ENCODE results near the gene IFT88. TPM values are rescaled to one million over a fixed set of nuclear protein-coding genes. Genes with fewer than 3 reads are reported as not detected.

IFT88 gene
- total and polyA plus RNA-seq, 4 donors = 8.7 to 59.0 (median 14.6) TPM

- no peak for TF ChIP-seq CTCF (IDR thresholded peaks at IDR 0.05; ENCODE audit: control extremely low read depth, extremely low read depth)
- Histone ChIP-seq H3K27ac (ENCODE audit: low read depth in 1 of 2, low read length in 1 of 2) (no peak overlapping the region), H3K4me1 (ENCODE audit: control insufficient read depth in 5 of 5, insufficient read depth in 5 of 5, low read length in 5 of 5) (peaks cover 0 to 3% (median 0%) of the 10 kb centered on the region in 5 donors), H3K4me3 (no peak overlapping the region), H3K27me3 (ENCODE audit: control insufficient read depth in 3 of 3, insufficient read depth in 3 of 3, low read length in 2 of 3) (no peaks in the 10 kb centered on the region), H3K36me3 (ENCODE audit: control insufficient read depth in 4 of 4, insufficient read depth in 4 of 4, low read length in 4 of 4) (peaks cover 3 to 15% (median 8%) of the 10 kb centered on the region in 4 donors), H3K9ac (ENCODE audit: insufficient read depth in 1 of 2, low read length in 2 of 2) (no peak overlapping the region), H3K9me3 (ENCODE audit: control insufficient read depth in 4 of 4, insufficient read depth in 3 of 4, low read length in 3 of 4) (peaks cover 0 to 3% (median 0%) of the 10 kb centered on the region in 4 donors)
- DNase-seq = no peak
- no peak for ATAC-seq (ENCODE audit: insufficient read depth, low FRiP score)
- 70 to 81% methylated on average over 4 of the region's 4 CpGs for WGBS, 2 donors
Observed at GRCh38 chr13:20573186-20573585, 6.2 kb downstream of the IFT88 start.

- TF ChIP-seq CTCF (IDR thresholded peaks at IDR 0.05; ENCODE audit: control extremely low read depth, extremely low read depth) = no peak
- H3K4me1 ChIP-seq (ENCODE audit: control insufficient read depth in 5 of 5, insufficient read depth in 5 of 5, low read length in 5 of 5) = no peaks in the 10 kb centered on the region
- peaks cover 3 to 15% (median 10%) of the 10 kb centered on the region in 4 donors for H3K36me3 ChIP-seq (ENCODE audit: control insufficient read depth in 4 of 4, insufficient read depth in 4 of 4, low read length in 4 of 4)
- ATAC-seq (ENCODE audit: insufficient read depth, low FRiP score) (no peak), DNase-seq (no peak)
- no peak overlapping the region for H3K9ac ChIP-seq (ENCODE audit: insufficient read depth in 1 of 2, low read length in 2 of 2)
- H3K9me3 ChIP-seq (ENCODE audit: control insufficient read depth in 4 of 4, insufficient read depth in 3 of 4, low read length in 3 of 4) = peaks cover 0 to 3% (median 0%) of the 10 kb centered on the region in 4 donors
- H3K4me3 ChIP-seq = no peak overlapping the region
- 79 to 83% methylated on average over 2 of the region's 2 CpGs for WGBS, 2 donors
- no peaks in the 10 kb centered on the region for H3K27me3 ChIP-seq (ENCODE audit: control insufficient read depth in 3 of 3, insufficient read depth in 3 of 3, low read length in 2 of 3)
- H3K27ac ChIP-seq (ENCODE audit: low read depth in 1 of 2, low read length in 1 of 2) = no peak overlapping the region
Observed at GRCh38 chr13:20573636-20574035, 6.7 kb downstream of the IFT88 start.

- Histone ChIP-seq H3K4me3 (no peak overlapping the region), H3K36me3 (ENCODE audit: control insufficient read depth in 4 of 4, insufficient read depth in 4 of 4, low read length in 4 of 4) (peaks cover 3 to 37% (median 22%) of the 10 kb centered on the region in 4 donors), H3K27me3 (ENCODE audit: control insufficient read depth in 3 of 3, insufficient read depth in 3 of 3, low read length in 2 of 3) (no peaks in the 10 kb centered on the region), H3K4me1 (ENCODE audit: control insufficient read depth in 5 of 5, insufficient read depth in 5 of 5, low read length in 5 of 5) (peaks cover 0 to 4% (median 0%) of the 10 kb centered on the region in 5 donors), H3K9ac (ENCODE audit: insufficient read depth in 1 of 2, low read length in 2 of 2) (no peak overlapping the region), H3K27ac (ENCODE audit: low read depth in 1 of 2, low read length in 1 of 2) (no peak overlapping the region), H3K9me3 (ENCODE audit: control insufficient read depth in 4 of 4, insufficient read depth in 3 of 4, low read length in 3 of 4) (peaks cover 0 to 10% (median 3%) of the 10 kb centered on the region in 4 donors)
- WGBS, 2 donors = 96 to 100% methylated on average over 3 of the region's 3 CpGs
- no peak for TF ChIP-seq CTCF (IDR thresholded peaks at IDR 0.05; ENCODE audit: control extremely low read depth, extremely low read depth)
- no peak for DNase-seq
- no peak for ATAC-seq (ENCODE audit: insufficient read depth, low FRiP score)
Observed at GRCh38 chr13:20579191-20579590, 12.2 kb downstream of the IFT88 start.

GRCh38 chr13:20580257-20580656 is 13.3 kb downstream of the IFT88 start:
- Histone ChIP-seq H3K4me1 (ENCODE audit: control insufficient read depth in 5 of 5, insufficient read depth in 5 of 5, low read length in 5 of 5) (peaks cover 0 to 4% (median 0%) of the 10 kb centered on the region in 5 donors), H3K27ac (ENCODE audit: low read depth in 1 of 2, low read length in 1 of 2) (no peak overlapping the region), H3K36me3 (ENCODE audit: control insufficient read depth in 4 of 4, insufficient read depth in 4 of 4, low read length in 4 of 4) (peaks cover 4 to 45% (median 28%) of the 10 kb centered on the region in 4 donors), H3K9me3 (ENCODE audit: control insufficient read depth in 4 of 4, insufficient read depth in 3 of 4, low read length in 3 of 4) (peaks cover 2 to 18% (median 4%) of the 10 kb centered on the region in 4 donors), H3K9ac (ENCODE audit: insufficient read depth in 1 of 2, low read length in 2 of 2) (no peak overlapping the region), H3K4me3 (no peak overlapping the region), H3K27me3 (ENCODE audit: control insufficient read depth in 3 of 3, insufficient read depth in 3 of 3, low read length in 2 of 3) (no peaks in the 10 kb centered on the region)
- DNase-seq (no peak), ATAC-seq (ENCODE audit: insufficient read depth, low FRiP score) (no peak)
- no peak for TF ChIP-seq CTCF (IDR thresholded peaks at IDR 0.05; ENCODE audit: control extremely low read depth, extremely low read depth)
- 66 to 81% methylated on average over 5 of the region's 5 CpGs for WGBS, 2 donors
